B cell (primary cell): Measurements from ENCODE around the gene C1QTNF12.

Source experiments
- CTCF ChIP-seq: fragments of 200-600 bp; IDR thresholded peaks from one replicate; pipeline ENCODE4 v1.8.0; 2022; ENCODE audit warnings: antibody characterized with exemption, mild to moderate bottlenecking
- EZH2 ChIP-seq: IDR thresholded peaks from 2 replicates; pipeline ENCODE4 v1.6.1; 2012; ENCODE audit warnings: borderline replicate concordance, low read depth, mild to moderate bottlenecking, moderate library complexity, low read length; ENCODE audit not compliant: insufficient read depth, poor library complexity, severe bottlenecking

GRCh38 chr1:1259540-1259939 lies 13.0 kb upstream of the C1QTNF12 start:
- TF ChIP-seq CTCF, result no peak
- TF ChIP-seq EZH2, result no peak
